Activated gamma-delta T cell treated with anti-CD3 and anti-CD28 coated beads, Interleukin-2, amount 50 U/mL, for 16 hours (primary cell): ENCODE results near the gene KDM4F.

ENCODE experiments used
- DNase-seq: peaks from one replicate; pipeline ENCODE4 v3.0.0-alpha.2; 2020; ENCODE audit warnings: low read depth

Gene KDM4F

DNA sequence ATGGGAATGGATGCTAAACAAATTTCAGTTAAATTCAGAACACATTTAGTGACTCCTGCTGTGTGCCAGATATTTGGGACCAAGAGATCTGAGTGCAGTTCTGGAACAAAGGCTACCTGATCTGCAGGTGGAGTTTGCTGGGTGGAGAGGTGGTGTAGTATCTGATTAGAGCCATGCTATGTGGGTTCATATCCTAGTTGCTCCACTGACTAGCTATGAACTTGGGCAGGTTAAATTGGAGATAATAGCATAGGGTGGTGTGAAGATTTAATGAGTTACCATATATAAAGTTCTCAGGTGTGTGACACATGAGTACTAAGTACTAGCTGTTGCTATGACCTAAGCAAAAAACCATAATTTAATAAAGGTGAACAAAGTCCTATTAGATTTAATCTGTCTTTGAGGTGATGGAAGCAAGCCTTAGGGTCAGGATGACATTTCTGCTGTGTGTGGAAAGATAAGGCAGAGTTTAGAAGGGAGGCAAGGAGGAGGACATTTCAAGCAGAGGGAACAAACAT, 42.5 kb downstream of the KDM4F start:
- no peak for DNase-seq

DNA sequence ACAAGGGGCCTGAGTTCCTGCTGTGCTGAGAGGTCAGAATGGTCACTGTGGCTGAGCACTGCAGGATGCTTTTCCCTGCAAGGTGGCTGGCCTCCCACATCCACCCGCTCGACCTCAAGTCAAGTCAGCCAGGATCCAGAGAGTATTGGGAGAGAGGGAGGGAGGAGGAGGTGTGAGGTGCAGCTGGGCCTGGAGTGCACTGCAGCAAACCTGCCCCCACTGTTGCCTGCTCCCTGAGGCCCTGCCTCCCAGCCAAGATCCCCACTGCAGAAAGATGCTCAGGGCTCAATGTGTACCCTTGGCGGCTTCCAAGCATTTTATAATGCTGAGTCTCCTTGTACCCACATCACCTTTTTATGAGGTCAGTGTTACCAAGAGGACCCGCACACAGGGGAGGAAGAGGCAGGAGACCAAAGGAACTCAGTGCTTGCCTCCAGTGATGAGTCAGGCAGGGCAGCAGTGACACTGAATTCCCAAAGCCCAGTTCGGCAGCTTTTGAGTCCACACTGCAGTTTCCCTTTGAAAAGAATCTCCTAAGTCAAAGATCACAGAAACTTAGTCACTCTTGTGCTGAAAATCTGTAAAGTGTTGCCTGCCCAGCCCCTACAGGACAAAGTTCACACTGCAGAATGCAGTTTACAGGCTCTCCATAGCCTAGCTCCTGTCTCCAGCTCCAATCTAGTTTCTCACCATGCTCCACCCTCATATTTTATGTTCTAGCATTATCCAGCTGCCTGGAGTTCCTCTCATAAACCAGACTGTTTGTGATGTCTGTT, 43.5 kb downstream of the KDM4F start:
- no peak for DNase-seq

DNA sequence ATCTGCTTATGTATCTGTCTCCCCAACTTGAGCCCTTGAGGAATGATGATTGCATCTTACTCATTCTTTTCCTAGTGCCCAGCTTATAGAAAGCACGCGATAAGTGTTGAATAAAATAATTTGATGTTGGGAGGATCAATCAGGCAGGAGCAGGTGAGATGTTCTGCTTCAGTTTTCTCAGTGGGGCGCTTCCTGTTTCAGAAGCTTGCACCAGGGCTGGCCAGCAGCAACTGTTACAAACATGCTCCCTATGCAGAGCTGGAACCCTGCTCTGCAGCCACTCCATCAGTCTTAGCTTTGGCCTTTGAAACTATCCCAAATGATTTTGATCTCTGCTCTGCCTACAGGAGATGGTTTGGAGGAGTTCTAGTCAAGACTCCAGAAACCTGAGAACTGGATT, 44.3 kb downstream of the KDM4F start:
- no peak for DNase-seq

DNA sequence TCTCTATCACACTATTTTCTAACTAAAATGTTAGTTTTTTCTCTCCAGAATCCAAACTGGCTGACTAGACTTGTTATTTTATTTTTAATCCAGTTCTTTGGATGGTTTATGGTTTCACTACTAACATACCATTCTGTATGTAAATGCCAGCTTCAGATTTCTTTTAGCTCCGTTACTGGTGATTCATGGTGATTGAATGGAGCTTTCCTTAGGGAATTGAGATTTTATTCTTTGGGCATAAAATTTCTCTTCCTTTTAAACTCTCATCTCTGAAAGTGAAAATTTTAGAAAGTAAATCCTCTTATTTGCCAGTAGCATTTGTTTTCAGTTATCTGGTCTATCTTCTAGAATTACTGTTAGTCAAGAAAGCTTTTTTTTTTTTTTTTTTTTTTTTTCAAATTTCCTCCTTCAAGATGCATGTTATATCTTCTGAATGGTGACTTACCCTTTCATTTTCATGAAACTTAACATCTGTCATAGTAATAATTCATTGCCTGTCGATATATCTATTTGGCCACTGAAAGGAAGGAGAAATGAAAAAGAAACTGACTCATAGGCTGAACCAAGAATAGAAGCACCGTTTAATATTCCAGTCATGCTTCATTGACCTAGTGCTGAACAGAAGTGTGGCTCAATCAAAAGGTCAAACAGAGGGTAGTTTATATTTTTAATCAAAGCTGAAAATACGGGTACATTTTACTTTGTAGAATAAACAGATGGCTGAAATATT, 46.8 kb downstream of the KDM4F start:
- DNase-seq, result no peak

- no peak for DNase-seq
Observed at GRCh38 chr11:95097209-95097608, 48.0 kb downstream of the KDM4F start.

DNA sequence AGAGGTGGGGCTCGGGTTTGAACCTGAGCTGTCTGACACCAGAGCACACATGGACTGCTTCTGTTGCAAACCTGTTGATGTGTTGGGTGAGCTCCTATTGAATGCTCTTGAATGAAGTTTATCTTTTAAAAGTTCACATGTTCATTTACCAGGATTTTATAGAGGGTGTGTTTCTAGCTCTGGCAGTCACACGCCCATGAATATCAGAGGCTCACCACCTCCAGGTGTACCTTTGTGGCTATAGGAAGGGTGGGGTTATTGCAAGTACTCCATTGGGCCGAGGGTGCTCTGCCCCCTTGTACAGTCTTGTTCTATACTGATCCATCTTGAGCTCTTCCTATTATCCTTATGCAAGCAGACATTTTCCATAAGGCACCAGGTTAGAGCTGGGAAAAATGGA, 49.6 kb downstream of the KDM4F start:
- DNase-seq, result no peak

- DNase-seq, result no peak
Observed at GRCh38 chr11:95100191-95100648, 51.0 kb downstream of the KDM4F start.
